Endothelial cell of umbilical vein (primary cell): ENCODE results near the gene LHFPL6. TPM values are rescaled to one million over a fixed set of nuclear protein-coding genes. Genes with fewer than 3 reads are reported as not detected.

ENCODE experiments used
- BruUV-seq: library from RNA; stranded (reverse); fragments of 400-500 nt; replicated peaks from 2 replicates; lab custom pipeline; 2021; lab: Mats Ljungman, UMichigan
- CTCF ChIA-PET: fragments of 300-600, 350-600 bp; sonication (Branson Sonifier 250); formaldehyde crosslinking; loops from one replicate; lab custom pipeline; 2021; ENCODE audit warnings: antibody characterized with exemption, inconsistent platforms; lab: Charles Lee
- POLR2A ChIA-PET: fragments of 300-600, 350-600 bp; sonication (Branson Sonifier 250); formaldehyde crosslinking; loops from one replicate; lab custom pipeline; 2021; ENCODE audit warnings: antibody characterized with exemption, inconsistent platforms; lab: Charles Lee
- DNase-seq: peaks from one replicate; pipeline ENCODE4 v3.0.0-alpha.2; 2011; ENCODE audit warnings: low read depth, low spot score
- FAIRE-seq: peaks from 2 replicates; lab custom pipeline; 2011; peaks lifted over from hg19 to GRCh38; lab: Jason Lieb, UNC
- H2AFZ ChIP-seq: 2 replicates; pipeline ENCODE4 v1.6.0; 2012; ENCODE audit warnings: low read depth, low read length, control low read depth, inconsistent platforms
- H3K27ac ChIP-seq: 2 replicates; pipeline ENCODE4 v1.5.1; 2011; ENCODE audit warnings: low read depth, mild to moderate bottlenecking, control low read depth, low read length, moderate library complexity; ENCODE audit not compliant: insufficient read depth
- H3K27me3 ChIP-seq, 2 experiments: 2 replicates each; pipeline versions ENCODE4 v1.6.0 to v1.6.1; 2011; ENCODE audit warnings: low read length in 2 of 2, mixed read lengths in 1 of 2; ENCODE audit not compliant: control insufficient read depth in 2 of 2, insufficient read depth in 2 of 2
- H3K36me3 ChIP-seq, 2 experiments: 2 replicates in 1 of 2; 3 replicates in 1 of 2; pipeline ENCODE4 v1.5.1; 2011; ENCODE audit warnings: low read length in 2 of 2, mild to moderate bottlenecking in 1 of 2, moderate library complexity in 1 of 2; ENCODE audit not compliant: control insufficient read depth in 2 of 2, insufficient read depth in 2 of 2; ENCODE audit errors: extremely low read depth in 1 of 2
- H3K4me1 ChIP-seq: 3 replicates; pipeline ENCODE4 v1.5.1; 2011; ENCODE audit warnings: mild to moderate bottlenecking, low read length; ENCODE audit not compliant: control insufficient read depth, insufficient read depth; ENCODE audit errors: extremely low read depth
- H3K4me2 ChIP-seq: 2 replicates; pipeline ENCODE4 v1.6.1; 2011; ENCODE audit warnings: low read length, control low read depth, mixed read lengths; ENCODE audit not compliant: insufficient read depth
- H3K4me3 ChIP-seq, 3 experiments: fragments of 200-600 bp in 1 of 3; sonication (generic), shearing (Covaris generic) in 1 of 3; replicated peaks in 1 of 3; 2 replicates each; pipeline ENCODE4 v1.5.1; 2011 to 2016; ENCODE audit warnings: control low read depth in 3 of 3, low read length in 3 of 3, mild to moderate bottlenecking in 2 of 3, inconsistent platforms in 1 of 3, low read depth in 1 of 3, moderate library complexity in 1 of 3; ENCODE audit not compliant: insufficient read depth in 1 of 3
- H3K79me2 ChIP-seq: 2 replicates; pipeline ENCODE4 v1.6.0; 2012; ENCODE audit warnings: low read length, inconsistent platforms; ENCODE audit not compliant: control insufficient read depth, insufficient read depth
- H3K9ac ChIP-seq: replicated peaks from 2 replicates; pipeline ENCODE3; 2011; ENCODE audit warnings: low read length, control low read depth; ENCODE audit not compliant: insufficient read depth; ENCODE audit errors: extremely low read depth
- H3K9me1 ChIP-seq: replicated peaks from 3 replicates; pipeline ENCODE4 v1.6.0; 2011; ENCODE audit warnings: mild to moderate bottlenecking, low read length; ENCODE audit not compliant: control insufficient read depth, insufficient read depth; ENCODE audit errors: extremely low read depth
- H3K9me3 ChIP-seq: replicated peaks from 2 replicates; pipeline ENCODE4 v1.5.1; 2012; ENCODE audit warnings: low read length, inconsistent platforms; ENCODE audit not compliant: control insufficient read depth, insufficient read depth
- H4K20me1 ChIP-seq: replicated peaks from 2 replicates; pipeline ENCODE3; 2011; ENCODE audit warnings: mild to moderate bottlenecking, low read length; ENCODE audit not compliant: control insufficient read depth, insufficient read depth; ENCODE audit errors: extremely low read depth
- CTCF ChIP-seq, 2 donors: IDR thresholded peaks; 1 replicate in 1 of 2; 2 replicates in 1 of 2; pipeline ENCODE4 v1.5.1; 2011; ENCODE audit warnings: low read length in 2 of 2, mild to moderate bottlenecking in 2 of 2, moderate library complexity in 2 of 2, control low read depth in 1 of 2, inconsistent platforms in 1 of 2, low read depth in 1 of 2; ENCODE audit not compliant: insufficient read depth in 1 of 2; ENCODE audit errors: extremely low read depth in 1 of 2
- EZH2 ChIP-seq: IDR thresholded peaks from 2 replicates; pipeline ENCODE4 v1.6.1; 2012; ENCODE audit warnings: borderline replicate concordance, low read depth, mild to moderate bottlenecking, moderate library complexity, low read length, inconsistent platforms; ENCODE audit not compliant: severe bottlenecking
- FOS ChIP-seq: IDR thresholded peaks from 2 replicates; pipeline ENCODE4 v1.6.1; 2011; ENCODE audit warnings: mild to moderate bottlenecking, low read length, moderate library complexity, borderline replicate concordance; ENCODE audit not compliant: insufficient read depth
- GATA2 ChIP-seq: IDR thresholded peaks from 2 replicates; pipeline ENCODE4 v1.7.0; 2011; ENCODE audit warnings: low read depth, mild to moderate bottlenecking, moderate library complexity, mixed read lengths, low read length; ENCODE audit not compliant: insufficient read length, insufficient read depth
- MAX ChIP-seq: IDR thresholded peaks from 2 replicates; pipeline ENCODE4 v1.6.1; 2011; ENCODE audit not compliant: insufficient read depth, insufficient read length
- MYC ChIP-seq: IDR thresholded peaks from one replicate; pipeline ENCODE4 v1.6.1; 2011; ENCODE audit warnings: mild to moderate bottlenecking, low read depth, low read length
- POLR2A ChIP-seq: IDR thresholded peaks from 2 replicates; pipeline ENCODE4 v1.6.1; 2012; ENCODE audit warnings: low read depth, mild to moderate bottlenecking, control low read depth, low read length
- POLR2AphosphoS5 ChIP-seq: IDR thresholded peaks from 2 replicates; pipeline ENCODE4 v1.6.1; 2012; ENCODE audit warnings: low read depth, mild to moderate bottlenecking, control low read depth, low read length, moderate library complexity; ENCODE audit not compliant: insufficient read depth
- dilution Hi-C: fragments of 300-500 bp; cut with MboI; formaldehyde crosslinking; loops from one replicate; pipeline ENCODE4 v1.15.0; 2019; ENCODE audit warnings: low sequenced_read_pairs; ENCODE audit not compliant: extremely low pct_ligation_motif_present
- intact Hi-C: fragments of 100-400 bp; cut with micrococcal nuclease; formaldehyde crosslinking; loops from one replicate; pipeline ENCODE4 v1.10.0; 2022
- polyA plus RNA-seq, 4 experiments: library from polyadenylated mRNA; depleted of rRNA in 3 of 4; stranded (reverse) in 3 of 4; unstranded in 1 of 4; fragments of >200 nt; gene quantifications; 2 replicates each; pipeline versions ENCODE4 v1.2.1 to v1.2.3, GENCODE V29; 2011 to 2012; ENCODE audit warnings: missing spikeins in 1 of 4
- total RNA-seq: library from RNA; stranded (reverse); gene quantifications from 2 replicates; pipeline ENCODE4 v1.2.3, GENCODE V29; 2021

The LHFPL6 gene
- total and polyA plus RNA-seq, 2 donors (not counting 3 experiments of a cell fraction or from before 2014, with no cell fraction given): 17.5 to 19.4 TPM

- ChIA-PET CTCF (no interaction called here), POLR2A (no interaction called here)
- H3K4me2 ChIP-seq: no peak overlapping the region
- H3K79me2 ChIP-seq: no peaks in the 10 kb centered on the region
- DNase-seq: no peak
- no peaks in the 10 kb centered on the region for H4K20me1 ChIP-seq
- no peak overlapping the region for H2AFZ ChIP-seq
- no peak overlapping the region for H3K27ac ChIP-seq
- intact Hi-C loops: no loop called here
- H3K9ac ChIP-seq: no peak overlapping the region
- no peaks in the 10 kb centered on the region for H3K9me1 ChIP-seq
- H3K27me3 ChIP-seq: no peaks in the 10 kb centered on the region
- H3K36me3 ChIP-seq: no peaks in the 10 kb centered on the region
- H3K9me3 ChIP-seq: no peaks in the 10 kb centered on the region
- peaks cover 5% of the 10 kb centered on the region for H3K4me1 ChIP-seq
- no TSS peak for BruUV-seq
- FAIRE-seq: no peak
- dilution Hi-C loops: no loop called here
- H3K4me3 ChIP-seq: no peak overlapping the region
- TF ChIP-seq POLR2AphosphoS5 (no peak), EZH2 (no peak), GATA2 (no peak), MYC (no peak)
Measured at GRCh38 chr13:39469676-39470075, 133.3 kb downstream of the LHFPL6 start.

GRCh38 chr13:39468306-39468705, 134.7 kb downstream of the LHFPL6 start:
- Histone ChIP-seq H3K4me1 (peaks cover 5% of the 10 kb centered on the region), H3K36me3 (no peaks in the 10 kb centered on the region), H3K27ac (no peak overlapping the region), H3K9me3 (no peaks in the 10 kb centered on the region), H3K4me2 (no peak overlapping the region), H3K9me1 (no peaks in the 10 kb centered on the region), H2AFZ (no peak overlapping the region), H3K27me3 (no peaks in the 10 kb centered on the region), H3K79me2 (no peaks in the 10 kb centered on the region), H4K20me1 (no peaks in the 10 kb centered on the region), H3K4me3 (no peak overlapping the region), H3K9ac (no peak overlapping the region)
- FAIRE-seq (no peak), DNase-seq (no peak)
- dilution Hi-C loops: no loop called here
- intact Hi-C loops: no loop called here
- TF ChIP-seq EZH2: no peak
- TF ChIP-seq POLR2AphosphoS5: no peak
- no peak for TF ChIP-seq MYC
- no peak for TF ChIP-seq CTCF (IDR thresholded peaks at IDR 0.05; ENCODE audit: extremely low read depth in 1 of 2, insufficient read depth in 1 of 2, low read depth in 1 of 2, low read length in 2 of 2)
- TF ChIP-seq POLR2A: no peak
- no peak for TF ChIP-seq MAX
- TF ChIP-seq FOS: no peak
- ChIA-PET POLR2A (interaction anchor here (0.7 kb wide), 1 partner anchor 25 kb away, joined by 3 read pairs; no protein-coding TSS in a partner anchor), CTCF (no interaction called here)
- no TSS peak for BruUV-seq
